Activated naive CD4-positive, alpha-beta T cell treated with anti-CD3 and anti-CD28 coated beads, Interleukin-2, amount 50 U/mL, for 16 hours (primary cell): ENCODE measurements around the gene ZBTB40.

ENCODE experiments used
- DNase-seq: peaks from one replicate; pipeline ENCODE4 v3.0.0-alpha.2; 2020

ZBTB40 gene

DNA sequence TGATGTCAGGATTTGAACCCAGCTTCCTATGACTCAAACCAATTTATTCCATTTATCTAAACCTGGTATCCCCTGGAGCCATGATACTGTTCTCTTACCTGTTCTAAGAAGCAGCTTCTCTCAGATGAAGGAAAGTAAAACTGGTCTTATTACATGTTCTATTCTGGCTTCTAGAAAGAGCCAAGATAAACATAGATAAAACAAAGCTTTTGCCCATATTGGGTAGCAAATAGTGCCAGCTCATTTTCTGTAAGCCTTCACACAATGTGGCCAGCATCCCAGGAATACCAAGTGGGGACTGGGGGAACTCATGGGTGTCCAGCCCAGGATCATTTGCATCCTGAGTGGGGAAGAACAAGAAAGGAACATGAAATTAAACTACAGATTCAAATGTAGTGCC, 58.2 kb downstream of the ZBTB40 start:
- DNase-seq: no peak

- DNase-seq: no peak
Measured at GRCh38 chr1:22512873-22513272, 61.2 kb downstream of the ZBTB40 start.

GRCh38 chr1:22516906-22517571, 65.4 kb downstream of the ZBTB40 start:
- DNase-seq: no peak

DNA sequence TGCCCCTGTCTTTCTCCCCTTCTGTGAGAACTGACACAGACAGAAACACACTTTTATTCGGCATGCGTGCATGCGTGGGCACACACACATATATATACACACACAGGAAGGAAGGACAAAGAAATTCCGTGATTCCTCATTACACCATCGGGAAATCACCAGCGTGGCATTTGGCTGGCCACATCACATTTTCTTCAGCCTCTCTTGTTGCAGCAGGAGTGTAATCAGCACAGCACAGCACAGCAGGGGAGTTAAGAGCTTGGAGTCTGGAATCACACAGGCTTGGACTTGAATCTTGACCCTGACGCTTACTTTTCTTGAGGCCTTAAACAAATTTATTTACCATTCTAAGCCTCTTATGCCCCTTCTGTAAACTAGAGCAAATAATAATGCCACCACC, 66.3 kb downstream of the ZBTB40 start:
- no peak for DNase-seq

DNA sequence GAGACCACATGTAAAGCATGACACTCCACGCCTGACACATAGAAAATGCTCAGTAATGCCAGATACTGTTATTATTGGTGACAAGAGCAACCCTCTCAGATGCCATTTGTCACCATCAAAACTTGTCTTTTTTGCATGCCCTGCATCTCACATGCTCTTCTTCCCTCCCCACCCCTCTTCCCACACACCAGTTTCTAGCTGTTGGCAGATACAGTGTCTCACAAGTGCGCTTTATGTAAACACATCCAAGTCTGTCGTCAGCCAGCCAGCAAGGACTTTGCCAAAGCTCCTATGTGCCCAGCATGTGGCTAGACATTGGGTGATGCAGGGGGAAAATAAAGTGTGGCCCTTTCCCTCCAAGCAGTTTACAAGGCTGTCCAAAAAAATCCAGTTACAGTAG, 66.7 kb downstream of the ZBTB40 start:
- no peak for DNase-seq

- no peak for DNase-seq
Measured at GRCh38 chr1:22520871-22521270, 69.2 kb downstream of the ZBTB40 start.

DNA sequence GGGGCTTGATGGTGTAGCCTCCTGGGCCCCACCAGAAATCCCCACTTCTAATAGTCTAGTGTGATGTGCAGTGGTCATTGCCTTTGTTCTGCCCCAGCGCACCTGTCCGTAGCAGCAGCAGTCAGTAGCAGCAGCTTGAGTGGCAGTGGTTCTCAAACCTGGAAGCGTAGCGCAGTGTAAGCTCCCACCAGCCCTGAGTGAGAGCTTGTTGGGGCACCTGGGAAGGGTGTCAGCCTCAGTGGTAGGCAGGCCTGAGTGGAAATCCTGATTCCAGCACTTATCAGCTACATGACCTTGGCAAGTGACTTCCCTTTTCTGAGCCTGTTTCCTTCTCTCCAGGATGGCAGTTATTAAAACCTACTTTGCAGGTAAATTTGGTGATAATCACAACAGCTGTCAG, 70.0 kb downstream of the ZBTB40 start:
- no peak for DNase-seq

DNA sequence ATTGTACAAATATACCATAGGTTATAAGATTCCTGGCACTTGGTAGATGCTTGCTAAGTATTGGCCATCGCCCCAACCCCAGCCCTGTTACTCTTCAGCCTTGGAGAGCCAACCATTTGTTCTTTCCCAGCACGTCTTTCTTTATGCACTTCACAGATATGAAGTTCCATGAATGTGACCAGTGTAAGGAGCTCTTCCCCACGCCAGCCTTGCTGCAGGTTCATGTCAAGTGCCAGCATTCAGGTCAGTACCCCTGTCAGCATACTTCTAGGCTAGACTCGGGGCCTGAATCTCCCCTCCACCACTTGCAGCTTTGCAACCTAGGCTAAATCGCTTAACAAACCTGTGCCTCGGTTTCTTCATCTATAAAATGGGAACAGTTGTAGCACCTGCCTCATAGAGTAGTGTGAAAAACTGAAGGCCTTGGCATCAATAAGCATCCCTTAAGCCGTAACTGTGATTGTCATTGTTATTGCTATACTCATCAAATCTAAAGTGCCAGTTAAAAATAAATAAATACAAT, 70.6 kb downstream of the ZBTB40 start:
- no peak for DNase-seq

GRCh38 chr1:22524481-22524880, 72.8 kb downstream of the ZBTB40 start:
- DNase-seq: no peak

- no peak for DNase-seq
Measured at GRCh38 chr1:22525211-22525610, 73.6 kb downstream of the ZBTB40 start.

- no peak for DNase-seq
Measured at GRCh38 chr1:22525646-22526045, 74.0 kb downstream of the ZBTB40 start.

DNA sequence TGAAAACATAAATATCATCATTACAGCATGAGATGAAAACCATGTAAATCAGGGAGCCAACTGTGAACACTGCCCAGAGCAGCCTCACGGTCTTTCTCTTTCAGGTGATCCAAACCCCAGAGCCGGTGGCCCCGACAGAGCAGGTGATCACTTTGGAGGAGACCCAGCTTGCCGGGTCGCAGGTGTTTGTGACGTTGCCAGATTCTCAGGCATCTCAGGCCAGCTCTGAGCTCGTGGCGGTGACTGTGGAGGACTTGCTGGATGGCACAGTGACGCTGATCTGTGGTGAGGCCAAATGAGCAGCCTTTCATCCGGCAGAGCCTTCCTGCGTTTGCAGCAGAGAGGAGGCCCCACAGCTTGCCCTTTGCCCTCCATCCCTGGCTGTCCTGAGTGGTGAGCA, 74.4 kb downstream of the ZBTB40 start:
- no peak for DNase-seq

- no peak for DNase-seq
Measured at GRCh38 chr1:22526677-22527076, 75.0 kb downstream of the ZBTB40 start.

GRCh38 chr1:22527122-22527521, 75.5 kb downstream of the ZBTB40 start:
- DNase-seq: no peak

DNA sequence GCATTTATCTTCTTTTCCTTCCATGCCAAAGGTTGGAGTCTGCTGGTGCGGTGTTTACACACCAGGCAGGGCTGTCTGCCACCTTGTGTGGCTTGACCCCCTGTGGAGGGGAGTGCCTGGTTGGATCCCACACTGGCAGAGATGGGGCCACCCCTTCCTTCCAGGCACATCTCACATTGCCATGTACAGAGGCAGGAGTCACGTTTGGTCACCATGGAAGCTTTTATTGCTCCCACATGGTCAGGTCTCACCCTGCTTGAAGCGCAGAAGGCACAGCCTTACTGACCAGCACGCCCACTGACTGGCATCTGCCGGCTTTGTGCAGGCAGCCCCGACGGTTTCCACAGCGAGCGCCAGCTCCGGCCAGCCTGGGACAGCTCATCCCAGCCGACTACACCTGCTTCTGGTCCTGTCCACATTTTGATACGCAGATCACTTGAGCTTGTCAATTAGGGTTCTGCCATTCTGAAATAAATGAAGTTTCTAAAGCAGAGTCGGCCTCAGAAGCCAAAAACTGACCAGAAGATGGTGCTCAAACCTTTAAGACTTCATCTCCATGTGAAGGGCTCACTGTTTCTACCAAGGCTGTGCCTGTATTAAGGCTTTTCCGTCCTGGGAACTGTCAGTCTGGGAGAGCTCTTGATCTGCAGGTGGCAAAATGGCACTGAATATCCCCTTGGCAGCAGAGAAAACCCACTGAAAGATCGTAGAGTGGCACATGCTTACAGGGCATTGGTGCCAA, 76.1 kb downstream of the ZBTB40 start:
- DNase-seq: no peak

DNA sequence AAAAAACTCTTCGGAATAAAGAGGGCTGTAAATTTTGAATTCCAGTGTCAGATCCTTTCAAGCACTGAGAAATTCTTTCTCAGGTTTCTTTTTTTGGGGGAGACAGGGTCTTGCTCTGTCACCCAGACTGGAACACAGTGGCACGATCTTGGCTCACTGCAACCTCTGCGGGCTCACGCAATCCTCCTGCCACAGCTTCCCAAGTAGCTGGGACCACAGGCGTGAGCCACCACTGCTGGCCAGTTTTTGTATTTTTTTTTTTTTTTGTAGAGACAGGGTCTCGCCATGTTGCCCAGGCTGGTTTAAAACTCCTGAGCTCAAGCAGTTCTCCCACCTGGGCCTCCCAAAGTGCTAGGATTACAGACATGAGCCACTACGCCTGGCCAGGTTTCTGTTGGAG, 76.8 kb downstream of the ZBTB40 start:
- DNase-seq: no peak

GRCh38 chr1:22529901-22530621, 78.4 kb downstream of the ZBTB40 start:
- no peak for DNase-seq

DNA sequence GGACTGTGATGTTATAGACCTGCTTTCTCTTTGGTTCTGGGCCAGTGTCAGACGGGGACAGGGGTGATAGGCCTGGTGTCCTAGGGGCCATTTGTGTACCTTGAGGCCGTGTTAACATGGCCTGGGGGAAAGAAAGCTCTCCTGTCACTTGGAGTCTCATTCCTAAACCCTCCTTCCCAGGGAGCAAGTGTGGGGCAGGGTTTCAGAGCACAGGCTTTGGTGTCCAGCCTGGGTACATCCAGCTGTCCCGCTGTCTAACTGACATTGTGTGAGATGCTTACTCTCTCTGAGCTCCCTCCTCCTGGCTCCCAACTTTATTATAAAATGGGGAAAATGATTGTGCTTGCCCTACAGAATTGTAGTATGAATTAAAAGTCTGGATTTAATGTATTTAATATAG, 79.1 kb downstream of the ZBTB40 start:
- no peak for DNase-seq

- DNase-seq: no peak
Measured at GRCh38 chr1:22531251-22531650, 79.6 kb downstream of the ZBTB40 start.

GRCh38 chr1:22533244-22533895, 81.7 kb downstream of the ZBTB40 start:
- DNase-seq: no peak

GRCh38 chr1:22534951-22535350, 83.3 kb downstream of the ZBTB40 start:
- no peak for DNase-seq

DNA sequence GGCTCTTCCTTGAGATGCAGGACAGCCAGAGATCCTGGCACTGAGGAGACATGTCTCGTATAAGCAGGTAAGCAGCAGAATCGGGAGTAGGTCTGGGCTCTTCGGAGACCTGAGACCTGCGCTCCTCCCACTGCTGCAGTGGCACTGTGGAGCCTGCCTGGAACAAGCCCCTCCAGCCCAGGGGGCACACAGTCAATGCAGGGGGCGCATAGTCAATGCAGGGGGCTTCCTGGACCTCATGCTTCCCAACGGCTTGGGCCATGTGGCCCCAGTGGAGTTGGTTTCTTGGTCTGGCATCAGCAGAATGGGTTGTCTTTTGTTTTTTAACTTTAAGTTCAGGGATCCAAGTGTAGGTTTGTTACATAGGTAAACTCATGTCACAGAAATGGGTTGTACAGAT, 83.7 kb downstream of the ZBTB40 start:
- no peak for DNase-seq

DNA sequence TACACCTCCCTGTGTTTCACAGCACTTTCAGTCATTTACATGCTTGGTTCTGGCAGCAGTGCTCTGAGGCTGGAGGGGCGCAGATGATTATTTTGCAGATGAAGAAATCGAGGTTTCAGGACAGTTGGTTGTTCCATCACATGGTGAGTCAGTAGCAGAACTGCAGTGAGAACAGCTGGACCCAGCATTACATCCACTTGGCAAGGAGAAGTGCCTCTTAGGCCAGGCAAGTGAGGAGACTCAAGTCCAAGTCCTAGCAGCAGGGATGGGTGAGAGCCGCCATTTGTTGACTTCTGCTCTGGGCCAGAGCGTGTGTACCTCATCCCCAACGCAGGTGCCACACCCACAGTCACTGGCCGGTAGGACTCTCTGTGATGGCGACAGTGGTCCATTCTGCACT, 84.9 kb downstream of the ZBTB40 start:
- DNase-seq: no peak
